ENCODE results near the gene TRPM5. TPM values are rescaled to one million over a fixed set of nuclear protein-coding genes. Genes with fewer than 3 reads are reported as not detected.

Gene TRPM5
- total and polyA plus RNA-seq, 4 donors: 0.05 TPM; not detected in 3

DNA sequence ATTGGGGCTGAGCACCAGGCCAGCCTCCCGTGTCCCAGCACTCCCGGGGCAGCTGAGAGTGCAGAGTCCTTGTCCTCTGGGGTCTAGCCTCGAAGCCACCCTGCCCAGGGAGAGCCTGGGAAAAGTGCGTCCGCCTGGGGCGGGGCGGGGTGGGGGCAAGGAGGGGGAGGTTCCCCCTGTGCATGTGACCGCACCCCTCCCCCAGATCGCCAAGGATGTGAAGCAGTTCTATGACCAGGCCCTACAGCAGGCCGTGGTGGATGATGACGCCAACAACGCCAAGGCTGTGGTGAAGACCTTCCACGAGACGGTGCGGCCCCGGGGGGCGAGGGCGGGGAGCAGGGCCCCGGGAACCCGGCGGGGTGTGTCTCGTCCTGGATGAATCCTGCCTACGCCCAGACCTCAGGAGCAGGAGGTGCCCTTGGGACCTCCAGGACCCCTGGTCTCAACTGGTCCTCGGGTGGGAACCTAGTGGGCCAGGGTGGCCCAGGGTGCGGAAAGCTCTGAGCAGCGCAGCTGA is 49.0 kb downstream of the TRPM5 start:
- no peak for DNase-seq (ENCODE audit: low spot score)
- Histone ChIP-seq H3K36me3 (ENCODE audit: control insufficient read depth in 4 of 4, insufficient read depth in 3 of 4, low read depth in 1 of 4, low read length in 3 of 4) (peaks cover 14 to 56% (median 25%) of the 10 kb centered on the region in 4 donors), H3K27me3 (ENCODE audit: control insufficient read depth in 4 of 4, insufficient read depth in 4 of 4, low read length in 3 of 4) (no peaks in the 10 kb centered on the region), H3K9me3 (ENCODE audit: control insufficient read depth in 4 of 4, low read length in 3 of 4) (no peaks in the 10 kb centered on the region), H3K4me3 (ENCODE audit: low read depth in 1 of 3, low read length in 3 of 3) (no peak overlapping the region), H3K4me1 (ENCODE audit: control insufficient read depth in 4 of 4, insufficient read depth in 4 of 4, low read length in 3 of 4) (peaks cover 1 to 72% (median 41%) of the 10 kb centered on the region in 4 donors), H3K27ac (ENCODE audit: low read depth in 1 of 2, low read length in 2 of 2) (no peak overlapping the region), H3K9ac (ENCODE audit: low read depth in 1 of 2, low read length in 2 of 2) (no peak overlapping the region)
- WGBS: 89% methylated on average over 26 of the region's 26 CpGs
- TF ChIP-seq HNF4A (conservative IDR thresholded peaks at IDR 0.05) (no peak), TAF1 (conservative IDR thresholded peaks at IDR 0.05) (no peak), HNF4G (IDR thresholded peaks at IDR 0.05) (no peak), RAD21 (IDR thresholded peaks at IDR 0.05) (no peak), FOXA1 (IDR thresholded peaks at IDR 0.05) (no peak), SP1 (IDR thresholded peaks at IDR 0.05) (no peak), FOXA2 (IDR thresholded peaks at IDR 0.05) (no peak), EGR1 (IDR thresholded peaks at IDR 0.05; ENCODE audit: low read depth in 2 of 2) (no peak)

DNA sequence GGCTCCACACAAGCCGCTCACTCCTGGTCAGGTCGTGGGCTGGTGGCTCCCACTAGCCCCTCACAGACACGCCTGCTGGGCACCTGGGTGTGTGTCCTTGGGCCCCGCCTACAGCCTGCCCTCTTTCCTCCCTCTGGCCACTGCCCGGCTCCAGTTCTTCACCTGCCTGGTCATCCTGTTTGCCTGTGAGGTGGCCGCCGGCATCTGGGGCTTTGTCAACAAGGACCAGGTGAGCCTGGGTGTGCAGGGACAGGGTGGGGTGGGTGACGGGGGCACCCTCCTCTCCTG is 49.6 kb downstream of the TRPM5 start:
- H3K36me3 ChIP-seq (ENCODE audit: control insufficient read depth in 4 of 4, insufficient read depth in 3 of 4, low read depth in 1 of 4, low read length in 3 of 4): peaks cover 14 to 56% (median 26%) of the 10 kb centered on the region in 4 donors
- no peaks in the 10 kb centered on the region for H3K27me3 ChIP-seq (ENCODE audit: control insufficient read depth in 4 of 4, insufficient read depth in 4 of 4, low read length in 3 of 4)
- H3K4me1 ChIP-seq (ENCODE audit: control insufficient read depth in 4 of 4, insufficient read depth in 4 of 4, low read length in 3 of 4): peaks cover 1 to 77% (median 45%) of the 10 kb centered on the region in 4 donors
- H3K4me3 ChIP-seq (ENCODE audit: low read depth in 1 of 3, low read length in 3 of 3): no peak overlapping the region
- DNase-seq (ENCODE audit: low spot score): no peak
- no peak overlapping the region for H3K9ac ChIP-seq (ENCODE audit: low read depth in 1 of 2, low read length in 2 of 2)
- 85% methylated on average over 8 of the region's 8 CpGs for WGBS
- no peaks in the 10 kb centered on the region for H3K9me3 ChIP-seq (ENCODE audit: control insufficient read depth in 4 of 4, low read length in 3 of 4)
- TF ChIP-seq HNF4G (IDR thresholded peaks at IDR 0.05): no peak
- TF ChIP-seq, protein P1, sequence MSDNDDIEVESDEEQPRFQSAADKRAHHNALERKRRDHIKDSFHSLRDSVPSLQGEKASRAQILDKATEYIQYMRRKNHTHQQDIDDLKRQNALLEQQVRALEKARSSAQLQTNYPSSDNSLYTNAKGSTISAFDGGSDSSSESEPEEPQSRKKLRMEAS (IDR thresholded peaks at IDR 0.05): no peak
- TF ChIP-seq, protein P2, sequence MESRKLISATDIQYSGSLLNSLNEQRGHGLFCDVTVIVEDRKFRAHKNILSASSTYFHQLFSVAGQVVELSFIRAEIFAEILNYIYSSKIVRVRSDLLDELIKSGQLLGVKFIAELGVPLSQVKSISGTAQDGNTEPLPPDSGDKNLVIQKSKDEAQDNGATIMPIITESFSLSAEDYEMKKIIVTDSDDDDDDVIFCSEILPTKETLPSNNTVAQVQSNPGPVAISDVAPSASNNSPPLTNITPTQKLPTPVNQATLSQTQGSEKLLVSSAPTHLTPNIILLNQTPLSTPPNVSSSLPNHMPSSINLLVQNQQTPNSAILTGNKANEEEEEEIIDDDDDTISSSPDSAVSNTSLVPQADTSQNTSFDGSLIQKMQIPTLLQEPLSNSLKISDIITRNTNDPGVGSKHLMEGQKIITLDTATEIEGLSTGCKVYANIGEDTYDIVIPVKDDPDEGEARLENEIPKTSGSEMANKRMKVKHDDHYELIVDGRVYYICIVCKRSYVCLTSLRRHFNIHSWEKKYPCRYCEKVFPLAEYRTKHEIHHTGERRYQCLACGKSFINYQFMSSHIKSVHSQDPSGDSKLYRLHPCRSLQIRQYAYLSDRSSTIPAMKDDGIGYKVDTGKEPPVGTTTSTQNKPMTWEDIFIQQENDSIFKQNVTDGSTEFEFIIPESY (IDR thresholded peaks at IDR 0.05): no peak
- H3K27ac ChIP-seq (ENCODE audit: low read depth in 1 of 2, low read length in 2 of 2): no peak overlapping the region

Other genes with a start within 250 kb of the TRPM5 start
- under 1 TPM; 0.17 to 0.47 TPM for gene ASCL2, start 173.9 kb downstream of the TRPM5 start, total RNA-seq
- under 1 TPM; 0.29 to 0.36 TPM for gene ASCL2, start 173.9 kb downstream of the TRPM5 start, polyA plus RNA-seq
- gene C11orf21, start 142.6 kb downstream of the TRPM5 start, total RNA-seq: 10 to 100 TPM in 1 of 2 donors, under 1 TPM in 1; 0.67 to 16.2 TPM
- gene C11orf21, start 142.6 kb downstream of the TRPM5 start, polyA plus RNA-seq: under 1 TPM; 0.14 to 0.22 TPM
- gene TSPAN32, start 142.5 kb downstream of the TRPM5 start, total RNA-seq: 10 to 100 TPM in 1 of 2 donors, under 1 TPM in 1; 0.25 to 71.4 TPM
- under 1 TPM; 0.32 to 0.57 TPM for gene TSPAN32, start 142.5 kb downstream of the TRPM5 start, polyA plus RNA-seq
- 100 to 1,000 TPM in 1 of 2 donors, 10 to 100 TPM in 1; 76.9 to 190 TPM for gene CD81, start 67.2 kb downstream of the TRPM5 start, total RNA-seq
- 100 to 1,000 TPM; 139 to 712 TPM for gene CD81, start 67.2 kb downstream of the TRPM5 start, polyA plus RNA-seq
- 10 to 100 TPM; 16.6 to 18.5 TPM for gene TSSC4, start 43.8 kb downstream of the TRPM5 start, total RNA-seq
- gene TSSC4, start 43.8 kb downstream of the TRPM5 start, polyA plus RNA-seq: 10 to 100 TPM; 15.8 to 19.1 TPM
- gene KCNQ1, start 494 bp upstream of the TRPM5 start, total RNA-seq: 1 to 10 TPM; 1.3 to 2.2 TPM
- 1 to 10 TPM in 1 of 2 donors, under 1 TPM in 1; 0.31 to 1.7 TPM for gene KCNQ1, start 494 bp upstream of the TRPM5 start, polyA plus RNA-seq

Measured in liver (tissue), 9 donors.